Measurements from ENCODE around the gene ICAM3.

GRCh38 chr19:10388957-10389356, 49.5 kb upstream of the ICAM3 start:
- TF ChIP-seq CTCF (IDR thresholded peaks at IDR 0.05; ENCODE audit: low read length) (peak; percentile 99), EZH2 (IDR thresholded peaks at IDR 0.05; ENCODE audit: borderline replicate concordance, low read length) (no peak)
